ENCODE measurements around the gene DHRS12.

DNA sequence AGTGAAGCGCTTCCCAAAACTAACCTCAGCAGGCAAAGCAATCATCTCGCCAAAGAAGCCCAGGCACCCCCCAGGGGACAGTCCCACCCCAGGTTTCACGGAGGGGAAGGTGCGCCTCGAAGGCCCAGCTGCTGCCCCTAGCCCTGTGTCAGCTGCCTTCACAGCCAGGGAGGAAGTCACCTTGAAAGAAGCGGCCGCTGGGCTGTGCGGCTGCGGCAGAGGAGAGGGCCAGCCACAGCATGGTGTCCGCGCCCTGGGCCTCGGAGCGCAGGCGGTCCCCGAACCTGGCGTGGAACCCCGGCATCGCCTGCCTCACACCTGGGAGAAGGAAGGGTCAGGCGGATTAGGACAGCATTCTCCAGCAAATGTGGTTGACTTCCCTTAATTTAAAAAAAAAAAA lies 35.0 kb downstream of the DHRS12 start:
- peak in 1 of 3 donors; percentile 40 for TF ChIP-seq POLR2AphosphoS5 (IDR thresholded peaks at IDR 0.05)
- TF ChIP-seq, protein P1, sequence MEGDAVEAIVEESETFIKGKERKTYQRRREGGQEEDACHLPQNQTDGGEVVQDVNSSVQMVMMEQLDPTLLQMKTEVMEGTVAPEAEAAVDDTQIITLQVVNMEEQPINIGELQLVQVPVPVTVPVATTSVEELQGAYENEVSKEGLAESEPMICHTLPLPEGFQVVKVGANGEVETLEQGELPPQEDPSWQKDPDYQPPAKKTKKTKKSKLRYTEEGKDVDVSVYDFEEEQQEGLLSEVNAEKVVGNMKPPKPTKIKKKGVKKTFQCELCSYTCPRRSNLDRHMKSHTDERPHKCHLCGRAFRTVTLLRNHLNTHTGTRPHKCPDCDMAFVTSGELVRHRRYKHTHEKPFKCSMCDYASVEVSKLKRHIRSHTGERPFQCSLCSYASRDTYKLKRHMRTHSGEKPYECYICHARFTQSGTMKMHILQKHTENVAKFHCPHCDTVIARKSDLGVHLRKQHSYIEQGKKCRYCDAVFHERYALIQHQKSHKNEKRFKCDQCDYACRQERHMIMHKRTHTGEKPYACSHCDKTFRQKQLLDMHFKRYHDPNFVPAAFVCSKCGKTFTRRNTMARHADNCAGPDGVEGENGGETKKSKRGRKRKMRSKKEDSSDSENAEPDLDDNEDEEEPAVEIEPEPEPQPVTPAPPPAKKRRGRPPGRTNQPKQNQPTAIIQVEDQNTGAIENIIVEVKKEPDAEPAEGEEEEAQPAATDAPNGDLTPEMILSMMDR (IDR thresholded peaks at IDR 0.05 in 8 of 11, conservative IDR thresholded peaks at IDR 0.05 in 3 of 11): no peak

Data from spleen (tissue), 7 donors.